Fibroblast of lung (primary cell): Measurements from ENCODE around the gene MT3. TPM values are rescaled to one million over a fixed set of nuclear protein-coding genes. Genes with fewer than 3 reads are reported as not detected.

Experiments used
- DNase-seq, 2 donors: peaks; one replicate each; pipeline versions ENCODE4 v3.0.0 to v3.0.0-alpha.2; 2010; ENCODE audit warnings: low read depth in 2 of 2
- H2AFZ ChIP-seq: 2 replicates; pipeline ENCODE4 v1.5.1; 2012; ENCODE audit warnings: low read length, control low read depth, inconsistent platforms
- H3K27ac ChIP-seq: 2 replicates; pipeline ENCODE4 v1.5.1; 2011; ENCODE audit warnings: low read length, control low read depth; ENCODE audit not compliant: insufficient read depth
- H3K27me3 ChIP-seq: 2 replicates; pipeline ENCODE4 v1.5.1; 2011; ENCODE audit warnings: mild to moderate bottlenecking, low read length; ENCODE audit not compliant: control insufficient read depth, insufficient read depth
- H3K36me3 ChIP-seq: 2 replicates; pipeline ENCODE4 v1.5.1; 2011; ENCODE audit warnings: low read length; ENCODE audit not compliant: control insufficient read depth, insufficient read depth
- H3K4me1 ChIP-seq: 2 replicates; pipeline ENCODE4 v1.5.1; 2011; ENCODE audit warnings: low read length; ENCODE audit not compliant: control insufficient read depth, insufficient read depth; ENCODE audit errors: extremely low read depth
- H3K4me2 ChIP-seq: 2 replicates; pipeline ENCODE4 v1.5.1; 2011; ENCODE audit warnings: low read length, control low read depth; ENCODE audit not compliant: insufficient read depth; ENCODE audit errors: extremely low read depth
- H3K4me3 ChIP-seq, 4 experiments: fragments of 200-600 bp in 1 of 4; sonication (generic) in 1 of 4; replicated peaks in 1 of 4; 2 replicates each; pipeline ENCODE4 v1.5.1; 2011 to 2016; ENCODE audit warnings: low read length in 4 of 4, low read depth in 3 of 4, mild to moderate bottlenecking in 3 of 4, control low read depth in 2 of 4, inconsistent platforms in 1 of 4, mixed read lengths in 1 of 4; ENCODE audit not compliant: insufficient read depth in 1 of 4; ENCODE audit errors: control extremely low read depth in 1 of 4
- H3K79me2 ChIP-seq: 2 replicates; pipeline ENCODE4 v1.5.1; 2012; ENCODE audit warnings: mild to moderate bottlenecking, low read length, inconsistent platforms; ENCODE audit not compliant: control insufficient read depth, insufficient read depth
- H3K9ac ChIP-seq: 2 replicates; pipeline ENCODE4 v1.5.1; 2011; ENCODE audit warnings: mild to moderate bottlenecking, low read length, control low read depth; ENCODE audit not compliant: insufficient read depth
- H3K9me3 ChIP-seq: 2 replicates; pipeline ENCODE4 v1.5.1; 2012; ENCODE audit warnings: low read depth, low read length; ENCODE audit not compliant: control insufficient read depth, insufficient read depth
- H4K20me1 ChIP-seq: 2 replicates; pipeline ENCODE4 v1.5.1; 2011; ENCODE audit warnings: low read length; ENCODE audit not compliant: control insufficient read depth, insufficient read depth; ENCODE audit errors: extremely low read depth
- EZH2 ChIP-seq: IDR thresholded peaks from 2 replicates; pipeline ENCODE4 v1.5.1; 2012; ENCODE audit warnings: low read length, control low read depth, mild to moderate bottlenecking; ENCODE audit errors: missing control alignments
- polyA plus RNA-seq, 2 donors: library from polyadenylated mRNA; depleted of rRNA in 1 of 2; stranded (reverse) in 1 of 2; unstranded in 1 of 2; fragments of >200 nt; gene quantifications; 2 replicates each; pipeline ENCODE4 v1.2.1, GENCODE V29; 2011 to 2012; ENCODE audit warnings: missing spikeins in 1 of 2
- total RNA-seq: library from RNA; depleted of rRNA; stranded (reverse); fragments of >200 nt; gene quantifications from 2 replicates; pipeline ENCODE4 v1.2.1, GENCODE V29; 2014
- TF ChIP-seq, protein P1 (sequence below), 2 donors: IDR thresholded peaks in 1 of 2; conservative IDR thresholded peaks in 1 of 2; 1 replicate in 1 of 2; 2 replicates in 1 of 2; pipeline ENCODE4 v1.5.1; 2011 to 2012; ENCODE audit warnings: low read length in 2 of 2, control low read depth in 1 of 2, inconsistent platforms in 1 of 2, low read depth in 1 of 2, mild to moderate bottlenecking in 1 of 2

Gene MT3
- total and polyA plus RNA-seq, 2 donors (not counting 1 experiment from before 2014, with no cell fraction given): not detected

DNA sequence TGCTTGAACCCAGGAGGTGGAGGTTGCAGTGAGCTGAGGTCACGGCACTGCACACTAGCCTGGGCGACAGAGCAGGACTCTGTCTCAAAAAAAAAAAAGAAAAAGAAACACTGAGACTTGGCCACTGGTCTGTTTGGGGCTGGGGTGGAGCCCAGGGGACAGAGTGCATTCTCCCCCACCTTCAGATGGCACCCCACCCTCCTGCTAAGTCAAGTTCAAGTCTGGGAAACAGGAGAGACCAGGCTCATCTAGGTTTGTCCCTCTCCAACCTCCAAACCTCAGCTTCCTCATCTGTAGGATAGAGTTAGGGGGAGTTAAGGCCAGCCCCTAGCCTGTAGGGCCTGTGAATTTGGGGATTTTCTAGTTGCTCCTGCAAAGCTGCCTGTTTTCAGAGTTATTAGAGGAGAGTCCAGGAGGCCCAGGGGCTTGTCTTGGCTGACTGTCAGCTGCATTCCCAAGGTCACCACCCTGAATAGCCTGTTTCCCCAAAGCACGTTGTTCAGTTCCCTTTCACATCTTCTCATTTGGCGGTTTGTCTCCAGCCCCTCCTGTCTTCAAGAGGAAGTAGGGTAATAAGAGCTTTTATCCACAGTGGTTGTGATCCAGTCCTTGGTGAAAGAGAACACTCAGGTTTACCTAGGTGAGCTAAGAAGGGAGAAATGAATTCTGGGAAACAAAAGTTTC is 2.2 kb downstream of the MT3 start:
- Histone ChIP-seq H3K27ac (no peak overlapping the region), H3K4me3 (no peak overlapping the region)

DNA sequence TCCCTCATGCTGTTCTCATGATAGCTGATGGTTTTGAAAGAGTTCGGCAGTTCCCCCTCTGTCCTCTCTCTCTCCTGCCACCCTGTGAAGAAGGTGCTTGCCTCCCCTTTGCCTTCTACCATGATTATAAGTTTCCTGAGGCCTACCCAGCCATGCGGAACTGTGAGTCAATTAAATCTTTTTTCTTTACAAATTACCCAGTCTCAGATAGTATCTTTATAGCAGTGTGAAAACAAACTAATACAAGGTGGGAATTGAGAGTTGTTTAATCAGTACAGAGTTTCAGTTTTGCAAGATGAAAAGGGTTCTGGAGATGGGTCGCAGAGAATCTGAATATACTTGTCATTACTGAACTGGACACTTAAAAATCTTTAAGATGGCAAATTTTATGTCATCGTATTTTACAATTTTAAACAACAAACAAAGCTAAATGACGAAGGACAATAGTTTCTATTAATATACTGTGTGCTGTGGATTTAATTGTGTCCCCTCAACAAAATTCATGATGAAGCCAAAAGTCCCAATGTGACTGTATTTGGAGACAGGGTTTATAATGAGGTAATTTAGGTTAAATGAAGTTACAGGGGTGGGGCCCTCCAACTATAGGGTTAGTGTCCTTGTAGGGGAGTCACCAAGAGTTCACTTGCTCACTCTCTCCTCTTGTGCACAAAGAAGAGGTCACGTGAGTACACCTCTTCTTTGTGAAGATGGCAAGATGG is 4.4 kb downstream of the MT3 start:
- TF ChIP-seq, protein P1, sequence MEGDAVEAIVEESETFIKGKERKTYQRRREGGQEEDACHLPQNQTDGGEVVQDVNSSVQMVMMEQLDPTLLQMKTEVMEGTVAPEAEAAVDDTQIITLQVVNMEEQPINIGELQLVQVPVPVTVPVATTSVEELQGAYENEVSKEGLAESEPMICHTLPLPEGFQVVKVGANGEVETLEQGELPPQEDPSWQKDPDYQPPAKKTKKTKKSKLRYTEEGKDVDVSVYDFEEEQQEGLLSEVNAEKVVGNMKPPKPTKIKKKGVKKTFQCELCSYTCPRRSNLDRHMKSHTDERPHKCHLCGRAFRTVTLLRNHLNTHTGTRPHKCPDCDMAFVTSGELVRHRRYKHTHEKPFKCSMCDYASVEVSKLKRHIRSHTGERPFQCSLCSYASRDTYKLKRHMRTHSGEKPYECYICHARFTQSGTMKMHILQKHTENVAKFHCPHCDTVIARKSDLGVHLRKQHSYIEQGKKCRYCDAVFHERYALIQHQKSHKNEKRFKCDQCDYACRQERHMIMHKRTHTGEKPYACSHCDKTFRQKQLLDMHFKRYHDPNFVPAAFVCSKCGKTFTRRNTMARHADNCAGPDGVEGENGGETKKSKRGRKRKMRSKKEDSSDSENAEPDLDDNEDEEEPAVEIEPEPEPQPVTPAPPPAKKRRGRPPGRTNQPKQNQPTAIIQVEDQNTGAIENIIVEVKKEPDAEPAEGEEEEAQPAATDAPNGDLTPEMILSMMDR (conservative IDR thresholded peaks at IDR 0.05 in 1 of 2, IDR thresholded peaks at IDR 0.05 in 1 of 2; ENCODE audit: low read depth in 1 of 2, low read length in 2 of 2): no peak
- no peak for TF ChIP-seq EZH2
- Histone ChIP-seq H3K4me1 (no peaks in the 10 kb centered on the region), H3K9ac (no peak overlapping the region), H3K36me3 (no peaks in the 10 kb centered on the region), H3K27ac (no peak overlapping the region), H3K4me2 (no peak overlapping the region), H3K27me3 (peaks cover 10% of the 10 kb centered on the region), H3K79me2 (no peaks in the 10 kb centered on the region), H3K9me3 (no peaks in the 10 kb centered on the region), H2AFZ (no peak overlapping the region), H3K4me3 (no peak overlapping the region), H4K20me1 (no peaks in the 10 kb centered on the region)
- no peak for DNase-seq

More for the DNA sequence above, 2.2 kb downstream of the MT3 start:
- Histone ChIP-seq H3K9ac (no peak overlapping the region), H2AFZ (no peak overlapping the region), H3K27me3 (peaks cover 17% of the 10 kb centered on the region), H4K20me1 (no peaks in the 10 kb centered on the region), H3K4me1 (no peaks in the 10 kb centered on the region), H3K9me3 (no peaks in the 10 kb centered on the region), H3K36me3 (no peaks in the 10 kb centered on the region), H3K79me2 (no peaks in the 10 kb centered on the region), H3K4me2 (no peak overlapping the region)
- TF ChIP-seq, protein P1 (conservative IDR thresholded peaks at IDR 0.05 in 1 of 2, IDR thresholded peaks at IDR 0.05 in 1 of 2; ENCODE audit: low read depth in 1 of 2, low read length in 2 of 2): no peak
- no peak for TF ChIP-seq EZH2
- DNase-seq: no peak

DNA sequence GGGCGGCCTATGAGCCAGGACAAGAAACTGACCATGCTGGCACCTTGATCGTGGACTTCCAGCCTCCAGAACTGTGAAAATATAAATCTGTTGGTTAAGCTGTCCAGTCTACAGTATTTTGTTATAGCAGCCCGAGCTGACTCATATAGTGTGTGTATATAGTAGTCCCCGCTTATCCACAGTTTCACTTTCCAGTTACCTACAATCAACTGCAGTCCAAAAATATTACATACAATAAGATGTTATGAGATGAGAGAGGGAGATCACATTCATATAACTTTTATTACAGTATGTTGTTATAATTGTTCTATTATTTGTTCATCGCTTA is 4.9 kb downstream of the MT3 start:
- DNase-seq: no peak
- no peaks in the 10 kb centered on the region for H3K4me1 ChIP-seq
- H4K20me1 ChIP-seq: no peaks in the 10 kb centered on the region
- H3K36me3 ChIP-seq: no peaks in the 10 kb centered on the region
- H2AFZ ChIP-seq: no peak overlapping the region
- H3K27me3 ChIP-seq: peaks cover 5% of the 10 kb centered on the region
- no peaks in the 10 kb centered on the region for H3K9me3 ChIP-seq
- no peak overlapping the region for H3K27ac ChIP-seq
- H3K79me2 ChIP-seq: no peaks in the 10 kb centered on the region
- no peak overlapping the region for H3K4me3 ChIP-seq
- TF ChIP-seq, protein P1 (conservative IDR thresholded peaks at IDR 0.05 in 1 of 2, IDR thresholded peaks at IDR 0.05 in 1 of 2; ENCODE audit: low read depth in 1 of 2, low read length in 2 of 2): no peak
- TF ChIP-seq EZH2: no peak
- no peak overlapping the region for H3K9ac ChIP-seq
- no peak overlapping the region for H3K4me2 ChIP-seq
